Uterus (tissue), 2 donors: ENCODE results near the gene KREMEN2.

Experiments
- POLR2A ChIP-seq, 2 donors: fragments of 450-650 bp; IDR thresholded peaks; one replicate each; pipeline ENCODE4 v1.6.1; 2016; ENCODE audit warnings: antibody characterized with exemption in 2 of 2, mild to moderate bottlenecking in 1 of 2, moderate library complexity in 1 of 2
- TF ChIP-seq, protein P1 (sequence below), 4 experiments: fragments of 200-600 bp in 2 of 4; fragments of 450-650 bp in 2 of 4; sonication (generic) in 2 of 4; IDR thresholded peaks; one replicate each; pipeline ENCODE4 v1.5.1; 2016 to 2019; ENCODE audit warnings: antibody characterized with exemption in 4 of 4, mild to moderate bottlenecking in 2 of 4, moderate library complexity in 1 of 4

DNA sequence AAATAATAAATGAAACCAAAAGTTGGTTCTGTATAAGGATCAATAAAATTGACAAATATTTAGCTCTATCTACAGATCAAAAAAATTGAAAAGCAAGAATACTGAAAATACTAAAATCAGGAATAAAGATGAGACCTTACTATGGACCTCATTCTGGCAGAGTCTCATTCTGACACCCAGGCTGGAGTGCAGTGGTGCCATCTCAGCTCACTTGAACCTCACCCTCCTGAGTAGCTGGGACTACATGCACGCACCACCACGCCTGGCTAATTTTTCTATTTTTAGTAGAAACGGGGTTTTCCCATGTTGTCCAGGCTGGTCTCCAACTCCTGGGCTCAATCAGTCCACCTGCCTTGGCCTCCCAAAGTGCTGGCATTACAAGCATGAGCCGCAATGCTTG, 22.0 kb upstream of the KREMEN2 start:
- TF ChIP-seq POLR2A (IDR thresholded peaks at IDR 0.05), result no peak
- TF ChIP-seq, protein P1, sequence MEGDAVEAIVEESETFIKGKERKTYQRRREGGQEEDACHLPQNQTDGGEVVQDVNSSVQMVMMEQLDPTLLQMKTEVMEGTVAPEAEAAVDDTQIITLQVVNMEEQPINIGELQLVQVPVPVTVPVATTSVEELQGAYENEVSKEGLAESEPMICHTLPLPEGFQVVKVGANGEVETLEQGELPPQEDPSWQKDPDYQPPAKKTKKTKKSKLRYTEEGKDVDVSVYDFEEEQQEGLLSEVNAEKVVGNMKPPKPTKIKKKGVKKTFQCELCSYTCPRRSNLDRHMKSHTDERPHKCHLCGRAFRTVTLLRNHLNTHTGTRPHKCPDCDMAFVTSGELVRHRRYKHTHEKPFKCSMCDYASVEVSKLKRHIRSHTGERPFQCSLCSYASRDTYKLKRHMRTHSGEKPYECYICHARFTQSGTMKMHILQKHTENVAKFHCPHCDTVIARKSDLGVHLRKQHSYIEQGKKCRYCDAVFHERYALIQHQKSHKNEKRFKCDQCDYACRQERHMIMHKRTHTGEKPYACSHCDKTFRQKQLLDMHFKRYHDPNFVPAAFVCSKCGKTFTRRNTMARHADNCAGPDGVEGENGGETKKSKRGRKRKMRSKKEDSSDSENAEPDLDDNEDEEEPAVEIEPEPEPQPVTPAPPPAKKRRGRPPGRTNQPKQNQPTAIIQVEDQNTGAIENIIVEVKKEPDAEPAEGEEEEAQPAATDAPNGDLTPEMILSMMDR (IDR thresholded peaks at IDR 0.05), result no peak
